Stimulated activated CD4-positive, alpha-beta T cell treated with anti-CD3 and anti-CD28 coated beads, TNF-alpha, amount 100 ng/mL, for 48 hours (primary cell): ENCODE data around the gene MRPL32.

Experiments
- DNase-seq, 3 donors: peaks; one replicate each; pipeline ENCODE4 v3.0.0-alpha.2; 2020; ENCODE audit warnings: low read depth in 3 of 3

The MRPL32 gene

DNA sequence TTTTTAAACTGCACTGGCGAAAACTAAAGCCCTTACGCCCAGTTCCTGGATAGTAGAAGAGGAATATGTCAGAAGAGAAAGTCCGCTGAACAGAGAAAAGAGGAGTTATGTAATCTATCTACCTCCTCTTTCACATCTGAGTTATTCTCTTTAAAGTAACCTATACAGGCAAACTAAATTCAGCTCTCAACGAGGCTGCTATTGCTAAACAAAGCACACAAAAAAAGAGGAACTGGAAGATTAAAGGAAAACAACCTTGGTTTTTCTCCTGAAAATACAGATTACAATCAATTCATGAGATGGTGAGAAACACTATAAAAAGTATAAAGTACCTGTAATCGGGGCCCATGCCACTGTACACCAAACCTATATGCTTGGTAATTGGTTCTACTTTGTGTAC, 6.0 kb upstream of the MRPL32 start:
- no peak for DNase-seq

DNA sequence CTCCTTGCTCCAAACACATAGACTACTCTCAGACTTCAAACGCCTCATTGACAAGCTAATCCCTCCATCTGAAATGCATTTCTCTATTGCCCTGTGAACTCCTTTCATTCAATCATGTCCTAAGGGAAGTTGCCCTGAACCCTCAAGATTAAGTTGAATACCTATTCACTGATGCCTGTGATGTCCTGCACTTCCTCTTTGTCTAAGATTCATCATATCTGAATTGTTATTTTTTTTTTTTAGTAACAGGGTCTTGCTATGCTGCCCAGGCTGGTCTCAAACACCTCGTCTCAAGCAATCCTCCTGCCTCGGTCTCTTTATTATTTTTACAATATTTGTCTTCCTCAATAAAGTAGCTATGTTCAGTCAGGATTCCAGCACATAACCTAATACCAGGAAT, 3.4 kb upstream of the MRPL32 start:
- DNase-seq, result no peak

DNA sequence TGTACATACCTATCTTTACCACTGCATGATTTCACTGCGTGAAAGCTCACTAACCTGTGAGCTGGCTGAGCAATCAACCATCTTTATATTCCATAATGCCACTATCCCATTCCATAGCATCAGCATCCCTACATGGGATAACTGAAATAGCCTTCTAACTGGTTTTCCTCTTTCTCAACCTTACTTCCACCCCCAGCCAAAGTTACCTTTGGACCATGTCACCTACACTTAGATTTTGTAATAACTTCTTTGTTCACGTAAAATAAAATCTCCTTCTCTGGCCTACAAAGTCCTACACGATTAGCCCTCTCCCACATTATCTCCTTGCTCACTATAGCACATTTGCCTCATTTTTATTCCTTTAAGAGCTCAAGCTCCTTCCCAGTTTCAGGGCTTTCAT, 2.7 kb upstream of the MRPL32 start:
- no peak for DNase-seq

DNA sequence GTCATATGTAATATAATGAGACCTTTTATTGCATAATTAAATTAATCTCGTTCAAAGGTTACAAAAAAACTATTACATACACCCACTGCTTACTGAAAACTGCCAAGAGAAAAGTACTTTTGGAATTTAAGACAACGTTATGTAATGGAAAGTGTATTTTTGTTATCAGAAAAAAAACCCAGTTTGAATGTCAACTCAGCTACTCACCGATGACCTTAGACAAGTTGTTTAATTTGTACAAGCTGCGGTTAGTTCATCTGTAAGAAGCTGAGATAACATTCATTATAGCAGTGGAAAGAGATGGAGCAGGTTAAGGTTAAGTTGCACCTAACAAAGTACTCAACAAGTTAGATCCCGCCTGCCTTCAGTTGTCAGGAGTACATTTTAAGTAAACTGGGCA, 1.3 kb upstream of the MRPL32 start:
- DNase-seq, result no peak

DNA sequence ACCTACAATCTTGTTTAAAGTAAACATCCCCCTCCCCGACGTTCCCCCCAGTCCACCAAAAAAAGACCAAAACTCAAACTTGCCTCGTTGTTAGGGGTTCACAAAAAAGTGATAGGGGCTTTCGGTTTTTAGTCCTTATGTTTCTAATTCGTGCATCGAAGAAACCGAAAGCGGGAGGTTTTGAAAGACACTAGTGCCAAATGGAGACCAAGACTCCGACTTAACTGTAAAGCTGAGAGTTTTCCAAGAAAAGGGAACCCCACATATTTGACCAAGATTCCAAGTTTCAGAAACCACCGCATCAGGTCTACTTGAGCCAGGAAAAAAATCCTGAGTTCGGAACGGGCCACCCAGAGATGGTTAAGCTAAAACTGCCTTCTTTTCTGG, 736 bp upstream of the MRPL32 start:
- DNase-seq, result no peak

DNA sequence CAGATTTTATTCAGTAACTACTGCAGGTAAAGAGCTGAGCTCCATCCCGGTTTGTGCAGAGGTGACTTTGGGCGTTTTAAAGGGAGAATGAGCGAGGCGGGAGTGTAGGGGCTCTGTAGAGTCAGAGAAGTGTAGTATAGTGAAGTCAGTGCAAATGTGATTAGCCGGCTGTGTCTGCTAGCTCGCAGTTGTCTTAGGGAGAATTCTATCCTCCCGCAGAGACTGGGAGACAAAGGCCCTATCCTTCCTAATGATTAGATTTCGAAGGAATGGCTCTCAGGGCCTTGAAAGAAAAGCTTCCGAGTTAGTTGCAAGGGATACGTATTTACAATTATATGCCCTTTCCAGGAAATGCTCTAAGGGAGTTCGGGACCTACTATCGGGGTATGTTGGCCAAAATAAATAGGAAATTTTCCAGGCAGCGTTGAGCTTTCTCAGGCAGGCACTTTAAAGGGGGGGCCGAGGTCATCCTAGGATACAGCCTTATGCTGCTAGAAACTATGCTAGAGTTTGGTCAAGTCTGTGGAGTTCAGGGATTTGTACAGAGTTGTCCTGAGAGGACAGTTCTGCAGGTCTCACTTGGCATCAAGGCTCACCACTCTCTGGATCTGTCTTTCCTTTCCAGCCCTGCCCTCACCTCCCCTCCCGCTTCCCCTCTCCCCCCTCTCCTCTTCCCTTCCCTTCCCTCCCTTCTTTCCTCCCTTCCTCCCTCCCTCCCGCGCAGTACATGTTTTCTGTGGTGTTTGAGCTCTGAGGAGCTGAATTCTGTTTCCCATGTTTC, 825 bp downstream of the MRPL32 start:
- DNase-seq, result no peak

DNA sequence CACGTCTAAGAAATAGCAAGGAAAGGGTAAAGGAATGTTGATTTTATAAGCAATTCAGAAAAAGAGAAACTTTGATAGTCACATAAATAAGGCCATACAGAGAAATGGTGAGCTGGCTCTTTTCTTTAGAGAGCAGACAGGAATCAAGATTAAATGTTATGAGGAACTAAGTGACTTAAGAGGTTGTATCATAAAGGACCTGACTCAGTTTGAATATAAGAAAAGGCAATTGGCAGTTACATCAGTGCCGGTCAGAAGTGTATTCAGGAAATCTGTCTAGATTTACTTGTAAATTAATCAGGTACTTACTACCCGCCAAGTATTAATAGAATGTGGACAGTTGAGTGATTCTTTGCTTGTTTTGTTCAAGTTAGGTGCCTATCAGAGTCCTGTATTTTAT, 2.1 kb downstream of the MRPL32 start:
- DNase-seq, result no peak

DNA sequence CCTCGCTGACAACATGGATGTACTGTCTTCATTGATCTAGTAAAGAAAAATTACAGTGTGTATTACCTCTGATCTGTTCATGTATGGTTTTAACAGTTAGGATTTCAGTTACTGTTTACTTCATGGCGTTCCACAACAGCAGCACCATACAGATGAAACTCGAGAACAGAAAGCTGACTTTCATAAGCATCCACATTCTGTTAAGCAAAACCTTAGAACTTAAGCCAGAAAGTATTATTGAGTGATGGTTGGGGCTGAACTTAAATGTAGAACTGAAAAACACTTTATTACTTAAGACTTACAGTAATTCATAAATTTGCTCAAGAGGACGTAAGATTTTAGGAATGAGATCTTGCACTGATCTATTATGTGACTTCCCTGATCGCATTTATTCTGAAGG, 3.7 kb downstream of the MRPL32 start:
- DNase-seq, result no peak

DNA sequence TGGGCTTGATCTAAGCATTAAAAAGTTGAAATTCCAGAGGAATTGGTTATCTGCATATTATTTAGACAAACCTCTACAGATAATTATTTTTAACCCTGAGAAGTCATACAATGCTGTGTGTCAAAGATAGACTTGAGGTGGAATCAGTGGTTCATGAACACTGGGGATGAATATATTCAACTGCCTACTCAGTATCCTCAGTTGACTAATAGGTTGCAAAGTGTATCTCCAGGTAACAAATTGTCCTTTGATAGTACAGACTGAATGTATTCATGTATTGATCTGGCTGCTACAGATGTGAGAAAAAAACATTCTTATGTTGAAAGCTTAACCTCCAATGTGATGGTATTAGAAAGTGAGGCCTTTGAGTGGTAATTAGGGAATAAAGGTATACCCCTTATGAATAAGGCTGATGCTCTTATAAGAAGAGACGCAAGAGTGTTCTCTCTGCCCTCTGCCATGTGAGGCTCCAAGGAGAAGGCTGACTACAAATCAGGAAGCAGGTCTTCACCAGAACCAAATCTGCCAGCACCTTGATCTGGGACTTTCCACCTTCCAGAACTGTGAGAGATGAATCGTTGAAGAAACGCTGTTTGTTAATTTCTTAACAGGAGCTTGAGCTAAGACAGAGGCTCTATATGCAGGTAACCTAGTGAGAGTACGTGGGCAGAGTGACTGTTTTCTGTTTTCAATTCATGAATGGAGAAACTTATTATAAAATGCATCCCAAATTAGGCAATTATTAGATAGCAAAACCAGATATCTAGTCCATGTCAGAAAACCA, 7.5 kb downstream of the MRPL32 start:
- DNase-seq, result no peak

DNA sequence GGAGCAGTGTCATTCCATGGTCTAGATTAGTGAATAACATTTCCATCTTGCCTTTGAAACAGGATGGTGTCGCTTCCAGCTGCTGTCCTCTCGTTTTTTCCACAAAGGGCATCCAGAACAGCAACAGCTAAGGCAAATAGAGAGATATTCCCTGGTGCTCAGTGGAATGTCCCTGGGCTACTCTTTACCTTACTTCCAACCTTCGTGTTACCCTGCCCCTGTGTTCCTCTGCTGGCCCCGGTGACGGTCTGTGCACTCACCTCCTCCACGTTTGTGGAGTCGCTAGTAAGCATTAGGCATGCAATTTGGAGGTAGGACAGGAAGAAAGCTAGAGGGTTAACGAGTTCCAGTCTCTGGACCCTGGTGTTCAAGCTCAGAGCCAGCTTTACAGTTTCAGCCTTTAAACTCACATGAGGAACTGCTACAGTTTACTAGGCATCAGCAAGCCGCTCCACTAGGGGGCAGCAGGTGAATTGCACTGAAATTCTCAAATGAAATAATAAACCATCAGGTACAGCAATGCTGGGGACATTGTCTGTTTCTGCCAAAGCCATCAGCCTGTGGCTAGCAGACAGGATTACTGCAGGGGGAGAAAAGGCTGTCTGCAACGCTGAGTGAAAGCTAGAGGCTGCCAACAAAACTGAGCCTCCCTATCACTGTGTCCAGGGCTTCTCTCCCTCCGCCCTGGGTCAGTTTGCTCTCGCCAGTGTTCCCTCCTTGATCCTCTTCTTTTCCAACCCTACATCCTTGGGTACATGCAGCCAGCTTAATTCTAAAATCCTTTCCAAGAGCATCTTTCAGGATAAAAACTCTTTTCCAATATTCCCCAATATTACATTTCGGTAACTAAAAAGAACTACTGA, 9.0 kb downstream of the MRPL32 start:
- DNase-seq, result peak; percentile 51 to 65 (median 62)

DNA sequence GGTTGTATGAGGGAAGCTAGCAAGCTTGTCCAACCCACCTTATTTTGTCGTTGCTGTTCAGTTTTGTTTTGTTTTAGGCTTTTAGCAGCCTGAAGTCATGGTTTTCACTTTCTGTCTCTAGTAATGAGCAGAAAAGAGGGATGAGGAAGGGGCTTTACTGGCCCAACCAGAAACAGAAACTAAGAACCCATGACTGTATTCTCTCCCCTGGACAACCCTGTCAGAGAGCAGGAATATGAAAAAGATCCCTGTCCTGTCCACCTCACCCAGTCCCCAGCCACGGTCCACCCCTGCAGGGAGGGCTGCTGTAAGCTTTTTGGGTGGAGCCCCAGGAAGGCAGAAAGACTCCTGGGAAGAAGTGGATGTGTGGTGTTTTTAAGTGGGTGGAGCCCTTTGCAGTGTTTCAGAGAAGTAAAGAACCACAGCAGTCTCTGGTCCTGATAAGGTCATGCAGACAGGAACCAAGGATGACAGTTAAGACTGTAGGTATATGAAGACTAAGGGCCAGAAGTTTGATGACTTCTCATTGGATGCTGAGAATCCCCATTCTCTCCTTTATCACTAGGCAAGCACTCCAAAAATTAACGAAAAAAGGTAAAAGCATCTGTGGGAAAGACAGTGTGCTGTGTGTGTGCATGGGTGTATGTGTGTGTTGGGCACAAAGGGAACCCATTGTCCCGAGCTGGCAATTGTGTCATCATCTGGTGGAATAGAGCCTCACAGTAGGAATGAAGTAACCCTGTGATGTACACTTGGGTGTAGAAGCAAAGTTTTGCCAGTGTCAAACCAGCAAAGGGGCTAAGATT, 13.8 kb downstream of the MRPL32 start:
- DNase-seq, result no peak

DNA sequence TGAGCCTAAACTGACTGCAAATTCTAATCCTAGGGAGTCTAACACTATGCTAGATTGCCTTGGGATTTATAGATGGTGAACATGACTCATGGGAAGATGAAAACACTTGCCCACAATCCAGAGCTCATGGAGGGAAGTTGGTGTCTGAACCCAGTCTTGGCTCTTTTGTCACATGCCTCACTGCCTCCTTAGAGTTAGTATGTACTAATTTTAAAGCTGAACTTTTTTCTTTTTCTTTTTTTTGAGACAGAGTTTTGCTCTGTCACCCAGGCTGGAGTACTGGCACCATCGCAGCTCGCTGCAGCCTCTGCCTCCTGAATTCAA, 14.4 kb downstream of the MRPL32 start:
- no peak for DNase-seq

DNA sequence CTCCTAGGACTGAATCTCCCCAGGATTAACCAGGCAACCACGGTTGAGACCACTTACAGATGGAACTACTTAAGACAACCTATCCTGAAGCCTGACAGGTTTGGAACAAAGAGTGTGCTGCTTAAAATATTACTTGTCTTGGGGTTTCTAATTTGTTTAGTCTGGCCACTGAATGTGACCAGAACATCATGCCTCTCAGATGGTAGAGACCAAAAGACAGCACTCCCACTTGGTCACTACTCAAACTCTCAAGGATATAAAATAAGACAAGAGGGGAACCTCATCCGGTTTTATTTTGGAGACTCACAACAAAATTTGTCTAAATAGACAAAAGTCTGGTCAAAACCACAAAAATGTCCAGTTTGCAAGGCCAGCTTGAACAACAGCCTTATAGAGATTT, 15.3 kb downstream of the MRPL32 start:
- DNase-seq, result no peak

DNA sequence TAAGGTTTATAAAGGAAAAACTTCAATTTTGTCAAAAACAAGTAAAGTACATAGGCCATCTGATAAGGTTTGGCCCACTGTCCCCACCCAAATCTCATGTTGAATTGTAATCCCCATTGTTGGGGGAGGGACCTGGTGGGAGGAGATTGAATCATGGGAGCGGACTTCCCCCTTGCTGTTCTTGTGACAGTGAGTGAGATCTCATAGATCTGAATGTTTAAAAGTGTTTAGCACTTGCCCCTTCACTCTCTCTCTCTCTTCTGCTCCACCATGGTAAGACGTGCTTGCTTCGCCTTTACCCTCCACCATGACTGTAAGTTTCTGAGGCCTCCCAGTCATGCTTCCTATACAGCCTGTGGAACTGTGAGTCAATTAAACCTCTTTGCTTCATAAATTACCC, 18.2 kb downstream of the MRPL32 start:
- DNase-seq, result no peak

DNA sequence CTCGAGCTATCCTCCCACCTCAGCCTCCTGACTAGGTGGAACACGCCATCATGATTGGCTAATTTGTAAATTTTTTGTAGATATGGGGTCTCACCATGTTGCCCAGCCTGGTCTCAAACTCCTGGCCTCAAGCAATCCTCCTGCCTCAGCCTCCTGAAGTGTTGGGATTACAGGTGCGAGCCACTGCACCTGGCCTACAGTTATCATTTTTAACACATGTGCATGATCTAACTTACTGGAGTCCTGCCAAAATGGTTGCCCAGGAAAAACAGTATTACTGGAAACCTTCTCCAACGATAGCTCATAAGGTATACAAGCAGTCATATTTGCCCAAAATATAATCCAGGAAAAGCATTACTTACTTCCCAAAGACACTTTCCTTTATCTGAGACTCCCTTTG, 20.2 kb downstream of the MRPL32 start:
- no peak for DNase-seq

DNA sequence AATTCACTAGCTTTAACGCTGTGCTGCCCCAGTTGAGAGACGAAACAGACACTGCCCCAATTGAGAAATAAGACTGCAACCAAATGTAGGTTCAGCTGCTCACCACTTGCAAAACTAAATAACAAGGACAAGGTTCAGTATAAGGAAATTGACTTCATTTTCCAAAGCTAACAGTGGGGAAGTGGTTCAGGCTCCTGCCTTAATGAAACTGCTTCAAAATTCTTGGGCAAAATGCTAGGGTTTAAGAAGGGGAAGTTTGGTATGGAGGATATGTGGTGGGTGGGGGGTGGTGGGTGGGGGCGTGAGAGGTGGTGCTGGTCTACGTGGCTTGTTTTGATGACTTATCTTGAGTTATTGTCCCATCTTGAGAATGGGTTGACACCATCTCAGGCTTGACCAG, 21.8 kb downstream of the MRPL32 start:
- DNase-seq, result no peak

DNA sequence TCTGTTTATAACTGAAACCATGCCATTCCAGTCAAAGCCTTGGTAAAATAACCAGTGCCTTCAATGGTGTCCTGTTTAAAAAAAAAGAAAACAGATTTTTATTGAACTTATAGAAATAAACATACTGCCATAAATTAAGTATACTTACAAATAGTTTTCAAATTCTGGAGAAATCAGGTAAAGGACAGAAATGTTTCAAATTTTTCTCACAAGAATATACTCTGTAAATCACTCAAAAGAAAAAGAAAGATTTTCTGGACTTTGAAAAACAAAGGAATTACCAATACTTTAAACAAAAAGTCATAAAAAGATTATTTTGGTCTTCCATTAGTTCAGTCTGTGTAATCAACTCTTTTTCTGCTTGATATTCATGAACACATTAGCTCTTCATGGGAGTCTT, 23.9 kb downstream of the MRPL32 start:
- DNase-seq, result no peak

DNA sequence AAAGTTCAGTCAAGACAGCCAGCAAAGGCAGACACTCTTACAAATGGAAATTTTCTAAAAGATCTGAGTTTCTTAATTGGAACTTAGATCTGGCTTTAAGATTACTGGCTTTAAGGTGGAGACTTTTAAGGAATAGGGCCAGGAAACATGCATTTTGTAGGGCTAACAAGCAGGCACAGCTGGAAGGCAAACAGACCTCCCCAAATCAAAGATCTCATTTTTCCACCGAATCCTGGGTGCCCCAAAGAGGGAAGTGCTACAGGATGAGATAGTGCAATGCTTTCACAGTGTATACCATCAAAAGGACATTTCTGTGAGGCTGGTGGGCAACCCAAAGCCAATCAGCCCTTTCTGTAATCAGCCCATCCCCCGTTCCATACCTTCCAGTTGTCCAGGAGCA, 27.4 kb downstream of the MRPL32 start:
- no peak for DNase-seq

DNA sequence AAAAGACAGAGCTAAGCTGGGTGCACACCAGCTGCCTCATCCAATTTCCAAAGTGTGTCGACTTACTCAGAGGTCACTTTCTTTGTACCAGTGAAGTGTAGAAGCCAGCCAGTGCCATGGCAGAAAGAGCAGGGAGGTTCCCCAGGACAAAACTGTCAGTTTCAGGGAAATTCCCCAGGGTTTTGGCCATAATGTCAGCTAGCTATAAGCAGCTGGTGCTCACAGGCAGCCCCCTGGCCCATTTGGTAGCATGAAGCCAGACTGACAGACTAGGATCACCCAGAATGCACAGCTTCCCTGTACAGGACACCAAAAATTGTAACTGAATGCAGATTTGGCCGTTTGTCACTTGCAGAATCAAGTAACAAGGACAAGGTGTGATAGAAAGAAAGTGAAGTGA, 28.6 kb downstream of the MRPL32 start:
- DNase-seq, result no peak

DNA sequence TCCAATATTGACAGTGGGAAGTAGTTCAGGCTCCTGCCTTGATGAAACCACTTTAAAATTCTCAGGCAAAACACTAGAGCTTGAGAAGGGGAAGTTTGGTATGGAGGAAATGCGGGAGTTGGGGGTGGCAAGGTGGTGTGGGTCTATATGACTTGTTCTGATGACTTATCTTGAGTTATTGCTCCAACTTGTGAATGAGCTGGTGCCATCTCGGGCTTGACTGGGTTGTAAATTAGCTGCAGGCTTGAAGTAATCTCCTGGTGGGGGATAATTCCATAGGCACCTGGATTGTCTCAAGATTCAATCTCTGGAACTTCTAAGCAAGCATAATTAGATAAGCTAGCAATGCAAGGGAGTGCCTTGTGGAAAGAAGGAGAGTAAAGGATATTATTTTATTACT, 29.0 kb downstream of the MRPL32 start:
- DNase-seq, result no peak

DNA sequence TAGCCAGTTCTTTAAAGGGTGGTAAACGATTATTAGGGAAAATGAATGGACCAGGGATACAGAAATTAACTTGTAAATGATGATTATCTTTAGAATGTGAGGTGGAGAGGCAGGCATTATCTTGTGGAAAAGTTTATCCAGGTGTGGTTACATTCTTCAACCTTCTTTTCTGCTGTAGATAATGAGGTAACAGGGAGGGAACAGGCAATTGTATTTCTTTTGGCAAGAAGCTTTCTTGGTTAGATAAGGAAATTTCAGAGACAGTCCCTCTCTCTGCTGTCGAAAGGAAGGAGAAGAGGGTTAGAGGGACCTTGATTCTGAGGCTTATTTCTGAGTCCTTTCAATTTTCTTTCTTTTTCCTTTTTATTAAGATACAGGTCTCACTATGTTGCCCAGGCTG, 32.1 kb downstream of the MRPL32 start:
- DNase-seq, result no peak
